H1 (cell line): ENCODE measurements around the gene CCDC197. TPM values are rescaled to one million over a fixed set of nuclear protein-coding genes. Genes with fewer than 3 reads are reported as not detected.

Experiments used
- CTCF ChIA-PET: fragments of 300-600 bp; sonication (Branson Sonifier 250); formaldehyde crosslinking; loops from one replicate; lab custom pipeline; 2021; ENCODE audit not compliant: partially characterized antibody; lab: Charles Lee
- POLR2A ChIA-PET: fragments of 300-600 bp; sonication (Branson Sonifier 250); formaldehyde crosslinking; loops from one replicate; lab custom pipeline; 2021; ENCODE audit warnings: inconsistent platforms; ENCODE audit not compliant: partially characterized antibody; lab: Charles Lee
- DNase-seq, 2 experiments: peaks; one replicate each; pipeline versions ENCODE4 v3.0.0 to v3.0.0-alpha.2; 2010 to 2022; ENCODE audit warnings: low spot score in 2 of 2, low read depth in 1 of 2, mixed read lengths in 1 of 2
- FAIRE-seq: peaks from 2 replicates; lab custom pipeline; 2011; peaks lifted over from hg19 to GRCh38; lab: Jason Lieb, UNC
- H2AFZ ChIP-seq: 2 replicates; pipeline ENCODE4 v1.8.1; 2012; ENCODE audit warnings: low read length, inconsistent platforms
- H2AK5ac ChIP-seq: 2 replicates; pipeline ENCODE4 v1.6.1; 2013; ENCODE audit warnings: low read depth, low read length
- H2BK120ac ChIP-seq: replicated peaks from 2 replicates; pipeline ENCODE3; 2013; ENCODE audit warnings: low read depth, low read length, inconsistent platforms
- H2BK12ac ChIP-seq: 2 replicates; pipeline ENCODE4 v1.6.1; 2013; ENCODE audit warnings: low read depth, low read length
- H2BK15ac ChIP-seq: 2 replicates; pipeline ENCODE4 v1.6.1; 2013; ENCODE audit warnings: low read length
- H2BK20ac ChIP-seq: 2 replicates; pipeline ENCODE4 v1.6.1; 2013; ENCODE audit warnings: low read length
- H2BK5ac ChIP-seq: 2 replicates; pipeline ENCODE4 v1.6.1; 2013; ENCODE audit warnings: low read depth, low read length
- H3K14ac ChIP-seq: 2 replicates; pipeline ENCODE4 v1.6.1; 2013; ENCODE audit warnings: inconsistent platforms; ENCODE audit not compliant: insufficient read length
- H3K18ac ChIP-seq: 2 replicates; pipeline ENCODE4 v1.6.1; 2013; ENCODE audit warnings: low read length; ENCODE audit errors: extremely low read depth
- H3K23ac ChIP-seq: 2 replicates; pipeline ENCODE4 v1.6.1; 2013; ENCODE audit warnings: inconsistent platforms; ENCODE audit not compliant: insufficient read length
- H3K23me2 ChIP-seq: 2 replicates; pipeline ENCODE4 v1.6.1; 2013; ENCODE audit warnings: low read depth, low read length
- H3K27ac ChIP-seq: 2 replicates; pipeline ENCODE4 v1.6.1; 2011; ENCODE audit warnings: low read depth, low read length, inconsistent platforms
- H3K27me3 ChIP-seq, 4 experiments: replicated peaks in 1 of 4; 1 replicate in 1 of 4; 2 replicates in 3 of 4; pipeline versions ENCODE4 v1.6.1 to v1.8.1; 2011 to 2013; ENCODE audit warnings: low read length in 3 of 4, mild to moderate bottlenecking in 3 of 4, inconsistent platforms in 2 of 4, mixed read lengths in 2 of 4, moderate library complexity in 1 of 4; ENCODE audit not compliant: control insufficient read depth in 3 of 4, insufficient read depth in 3 of 4; ENCODE audit errors: extremely low read depth in 1 of 4
- H3K36me3 ChIP-seq, 4 experiments: 2 replicates each; pipeline versions ENCODE4 v1.6.1 to v1.8.1; 2011 to 2013; ENCODE audit warnings: mild to moderate bottlenecking in 4 of 4, low read length in 3 of 4, moderate library complexity in 2 of 4, control low read depth in 1 of 4, inconsistent platforms in 1 of 4; ENCODE audit not compliant: insufficient read depth in 4 of 4, control insufficient read depth in 2 of 4
- H3K4ac ChIP-seq: replicated peaks from 2 replicates; pipeline ENCODE3; 2013; ENCODE audit warnings: low read length, low read depth, mixed read lengths, inconsistent platforms; ENCODE audit not compliant: insufficient read length
- H3K4me1 ChIP-seq, 4 experiments: replicated peaks in 1 of 4; 1 replicate in 1 of 4; 2 replicates in 3 of 4; pipeline versions ENCODE4 v1.6.1 to v1.8.1; 2011 to 2013; ENCODE audit warnings: low read length in 3 of 4, inconsistent platforms in 2 of 4, mixed read lengths in 1 of 4; ENCODE audit not compliant: insufficient read depth in 4 of 4, control insufficient read depth in 3 of 4
- H3K4me2 ChIP-seq, 2 experiments: 2 replicates each; pipeline versions ENCODE4 v1.6.1 to v1.8.1; 2011 to 2013; ENCODE audit warnings: low read depth in 2 of 2, low read length in 2 of 2, control low read depth in 1 of 2, inconsistent platforms in 1 of 2, mild to moderate bottlenecking in 1 of 2; ENCODE audit not compliant: insufficient read depth in 1 of 2
- H3K4me3 ChIP-seq, 4 experiments: fragments of 200-600, 300-600 bp in 1 of 4; sonication (generic), shearing (Covaris generic), sonication (Bioruptor Twin) in 1 of 4; 2 replicates each; pipeline versions ENCODE4 v1.5.1 to v1.8.1; 2011 to 2016; ENCODE audit warnings: low read length in 4 of 4, low read depth in 3 of 4, control low read depth in 2 of 4, inconsistent platforms in 2 of 4, mild to moderate bottlenecking in 2 of 4, mixed read lengths in 1 of 4, moderate library complexity in 1 of 4; ENCODE audit not compliant: insufficient read depth in 2 of 4; ENCODE audit errors: extremely low read depth in 1 of 4
- H3K56ac ChIP-seq: replicated peaks from 2 replicates; pipeline ENCODE3; 2013; ENCODE audit warnings: low read depth, mild to moderate bottlenecking, mixed read lengths, low read length, inconsistent platforms; ENCODE audit not compliant: insufficient read length
- H3K79me1 ChIP-seq: 2 replicates; pipeline ENCODE4 v1.6.1; 2013; ENCODE audit warnings: low read depth, low read length, control low read depth
- H3K79me2 ChIP-seq, 2 experiments: 2 replicates each; pipeline versions ENCODE4 v1.6.1 to v1.8.1; 2012 to 2013; ENCODE audit warnings: low read length in 2 of 2, mild to moderate bottlenecking in 2 of 2, inconsistent platforms in 1 of 2; ENCODE audit not compliant: insufficient read depth in 2 of 2, control insufficient read depth in 1 of 2
- H3K9ac ChIP-seq, 4 experiments: replicated peaks in 1 of 4; 1 replicate in 1 of 4; 2 replicates in 3 of 4; pipeline versions ENCODE4 v1.6.1 to v1.8.1; 2011 to 2013; ENCODE audit warnings: low read depth in 3 of 4, low read length in 3 of 4, control low read depth in 2 of 4, mild to moderate bottlenecking in 2 of 4, moderate library complexity in 2 of 4, inconsistent platforms in 1 of 4; ENCODE audit errors: extremely low read depth in 1 of 4
- H3K9me3 ChIP-seq, 2 experiments: 2 replicates each; pipeline versions ENCODE4 v1.6.1 to v1.8.1; 2012 to 2013; ENCODE audit warnings: mild to moderate bottlenecking in 2 of 2, moderate library complexity in 2 of 2, control low read depth in 1 of 2, inconsistent platforms in 1 of 2, low read depth in 1 of 2, low read length in 1 of 2, mixed read lengths in 1 of 2; ENCODE audit not compliant: insufficient read depth in 2 of 2
- H4K20me1 ChIP-seq, 2 experiments: replicated peaks in 1 of 2; 2 replicates each; pipeline versions ENCODE3 to v1.8.1; 2011 to 2013; ENCODE audit warnings: inconsistent platforms in 2 of 2, low read length in 2 of 2, mild to moderate bottlenecking in 1 of 2; ENCODE audit not compliant: insufficient read depth in 2 of 2, control insufficient read depth in 1 of 2
- H4K5ac ChIP-seq: 2 replicates; pipeline ENCODE4 v1.6.1; 2013; ENCODE audit warnings: low read length, low read depth, mixed read lengths, inconsistent platforms; ENCODE audit not compliant: insufficient read length
- H4K8ac ChIP-seq: 2 replicates; pipeline ENCODE4 v1.8.0; 2013; ENCODE audit warnings: mild to moderate bottlenecking, moderate library complexity, low read length, inconsistent platforms; ENCODE audit not compliant: insufficient read depth; ENCODE audit errors: extremely low read depth
- H4K91ac ChIP-seq: replicated peaks from 2 replicates; pipeline ENCODE3; 2013; ENCODE audit warnings: low read length, mixed read lengths, inconsistent platforms; ENCODE audit not compliant: insufficient read length
- SP4 ChIP-seq: IDR thresholded peaks from 2 replicates; pipeline ENCODE4 v1.6.1; 2012; ENCODE audit warnings: low read length, inconsistent platforms
- TBP ChIP-seq: IDR thresholded peaks from 2 replicates; pipeline ENCODE4 v1.6.1; 2011; ENCODE audit warnings: low read depth, low read length, improper control_type of control experiment
- WGBS, 2 experiments: shearing (Covaris generic) in 1 of 2; methylation state at CpG; one replicate each; pipeline versions ENCODE4 v1.1.6 to v1.1.7; 2013 to 2015; ENCODE audit warnings: low lambda C conversion rate in 2 of 2, mixed read lengths in 2 of 2, inconsistent platforms in 1 of 2, low coverage in 1 of 2, missing lambda C conversion rate in 1 of 2; ENCODE audit not compliant: insufficient replicate concordance in 2 of 2, insufficient coverage in 1 of 2, insufficient read length in 1 of 2; ENCODE audit errors: extremely low coverage in 1 of 2, missing lambda C conversion rate in 1 of 2; 5-methylcytosine and 5-hydroxymethylcytosine counted together
- polyA plus RNA-seq, 7 experiments: library from polyadenylated mRNA; depleted of rRNA in 3 of 7; stranded (reverse) in 5 of 7; unstranded in 2 of 7; fragments of >200 nt in 5 of 7; fragments of 200-250 nt in 2 of 7; gene quantifications; 1 replicate in 5 of 7; 2 replicates in 1 of 7; 4 replicates in 1 of 7; pipeline versions ENCODE4 v1.2.1 to v1.2.3, GENCODE V29; 2011 to 2013; ENCODE audit warnings: missing spikeins in 2 of 7, mixed read lengths in 2 of 7
- total RNA-seq: library from RNA; stranded (reverse); fragmentation: NEBNext Ultra II Directional; extraction: Animal tissue kit (Norgen Biotek cat#: 25700); gene quantifications from 2 replicates; pipeline ENCODE4 v1.2.1, GENCODE V29; 2021

The CCDC197 gene
- total and polyA plus RNA-seq, 2 of the 8 experiments (the other 6 are each of a cell fraction or from before 2014, with no cell fraction given): not detected

DNA sequence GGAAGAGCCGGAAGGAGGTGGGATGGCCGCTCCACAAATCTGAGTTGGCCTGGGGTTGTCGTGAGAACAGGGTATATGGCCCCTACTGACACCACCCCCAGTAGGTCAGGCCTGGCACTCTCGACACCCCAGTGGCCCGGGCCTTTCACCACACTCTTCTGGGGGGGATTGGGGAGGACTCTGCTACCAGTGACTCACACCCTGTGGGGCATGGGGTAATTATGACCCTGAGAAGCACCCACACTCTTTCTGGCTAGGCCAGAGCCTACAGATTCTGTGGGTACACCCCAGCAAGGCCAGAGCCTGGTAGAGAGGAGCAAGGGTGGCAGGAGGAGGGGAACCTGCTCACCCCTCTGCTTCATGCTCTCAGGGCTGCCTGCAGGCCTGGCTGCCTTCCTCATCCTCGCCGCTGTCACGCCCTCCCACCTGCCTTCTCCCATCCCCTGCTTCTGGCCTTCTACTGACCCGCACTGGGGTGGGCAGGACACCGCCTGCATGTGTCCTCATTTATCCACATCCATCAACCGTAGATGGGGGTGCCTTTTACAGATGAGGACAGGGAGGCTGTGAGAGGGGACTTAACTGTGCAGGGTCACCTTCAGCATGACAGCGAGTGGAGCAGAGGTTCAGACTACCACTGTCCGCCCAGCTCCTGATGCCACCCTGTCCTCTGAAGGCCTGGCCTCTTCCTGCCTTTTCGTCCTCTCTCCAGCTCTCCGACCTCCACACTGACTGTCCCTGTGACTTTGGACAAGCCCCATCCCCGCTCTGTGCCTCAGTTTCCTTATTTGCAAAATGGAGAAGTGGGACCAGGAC is 39.1 kb upstream of the CCDC197 start:
- H4K8ac ChIP-seq: no peak overlapping the region
- H3K14ac ChIP-seq: no peak overlapping the region
- H2BK15ac ChIP-seq: no peak overlapping the region; the same call in 1 of the 2 replicates
- H3K79me1 ChIP-seq: no peaks in the 10 kb centered on the region
- no peak overlapping the region for H3K9ac ChIP-seq
- peak overlapping the region; percentile 25 for H4K91ac ChIP-seq
- DNase-seq: no peak
- H2BK5ac ChIP-seq: peak overlapping the region; percentile 52; the same call in 1 of the 2 replicates
- H3K27me3 ChIP-seq: no peaks in the 10 kb centered on the region
- FAIRE-seq: no peak
- H2BK120ac ChIP-seq: no peak overlapping the region
- H3K27ac ChIP-seq: no peak overlapping the region
- H3K23ac ChIP-seq: no peak overlapping the region
- H2AFZ ChIP-seq: no peak overlapping the region
- H3K4ac ChIP-seq: peak overlapping the region; percentile 53
- peak overlapping the region; percentile 48; the same call in 1 of the 2 replicates for H2BK20ac ChIP-seq
- WGBS, 2 experiments: 86% methylated on average over 16 of the region's 16 CpGs; no CpG with 5 or more reads in 1 of the 2 experiments
- H4K5ac ChIP-seq: no peak overlapping the region
- peak overlapping the region; percentile 71; the same call in 1 of the 2 replicates for H2AK5ac ChIP-seq
- H3K56ac ChIP-seq: no peak overlapping the region
- 0 out of 2 replicates have a peak overlapping the region, but pooled peaks have one; percentile 24 for H3K18ac ChIP-seq
- H3K4me2 ChIP-seq: no peak overlapping the region
- no peaks in the 10 kb centered on the region for H3K9me3 ChIP-seq
- no peaks in the 10 kb centered on the region for H3K36me3 ChIP-seq
- H3K4me3 ChIP-seq: no peak overlapping the region
- ChIA-PET CTCF (interaction anchor here (1.2 to 3.8 kb wide), 10 partner anchors 11 to 179 kb away, joined by 3 to 22 read pairs (median 6); partner anchors contain the start of gene CCDC197), POLR2A (no interaction called here)
- H4K20me1 ChIP-seq: no peaks in the 10 kb centered on the region
- peaks cover 0 to 17% (median 9%) of the 10 kb centered on the region in 4 experiments; a peak in 5 of 7 replicates for H3K4me1 ChIP-seq
- peak overlapping the region; percentile 80; the same call in 1 of the 2 replicates for H2BK12ac ChIP-seq
- H3K23me2 ChIP-seq: no peaks in the 10 kb centered on the region
- no peaks in the 10 kb centered on the region for H3K79me2 ChIP-seq
- TF ChIP-seq SP4 (no peak), TBP (no peak)
